LoVo (cell line): ENCODE data around the gene ZNF778.
"Not testable (repeated sequence)": the region's sequence is repeated elsewhere in the genome, so short reads cannot be mapped to it uniquely, and the experiment has no call there.

ENCODE experiments used
- DNase-seq: peaks from one replicate; pipeline ENCODE4 v3.0.0-alpha.2; 2016; ENCODE audit warnings: low spot score

The ZNF778 gene

GRCh38 chr16:89257757-89258465 lies 40.4 kb downstream of the ZNF778 start:
- no peak for DNase-seq

- DNase-seq, result not testable (repeated sequence)
These were observed 42.4 kb downstream of the ZNF778 start for GRCh38 chr16:89259901-89260300.

GRCh38 chr16:89261691-89262563 lies 44.4 kb downstream of the ZNF778 start:
- no peak for DNase-seq

- no peak for DNase-seq
These were observed 47.5 kb downstream of the ZNF778 start for GRCh38 chr16:89264800-89265550.

DNA sequence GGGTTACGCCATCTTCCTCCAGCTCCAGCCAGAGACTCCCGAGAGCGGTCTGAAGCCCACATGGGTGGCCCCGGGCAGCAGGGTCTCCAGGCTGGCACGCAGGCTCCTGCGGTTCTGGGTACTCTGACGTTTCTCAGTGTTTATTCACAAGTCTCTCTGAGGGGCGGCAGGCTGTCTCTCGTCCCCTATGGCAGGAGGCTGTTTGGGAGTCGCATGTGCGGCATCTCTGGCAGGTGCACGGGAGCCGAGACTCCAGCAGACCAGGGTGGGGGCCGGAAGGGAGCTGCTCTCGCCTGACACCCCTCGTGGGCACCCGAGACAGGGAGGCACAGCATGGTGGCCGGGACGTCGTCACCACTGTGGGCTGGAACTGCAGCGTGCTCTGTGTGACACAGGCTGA lies 48.1 kb downstream of the ZNF778 start:
- DNase-seq, result no peak

- DNase-seq, result no peak
These were observed 49.1 kb downstream of the ZNF778 start for GRCh38 chr16:89266521-89267134.

- not testable (repeated sequence) for DNase-seq
These were observed 50.2 kb downstream of the ZNF778 start for GRCh38 chr16:89267746-89268145.

- DNase-seq, result no peak
These were observed 51.1 kb downstream of the ZNF778 start for GRCh38 chr16:89268585-89268984.

- no peak for DNase-seq
These were observed 51.7 kb downstream of the ZNF778 start for GRCh38 chr16:89268987-89269735.

- no peak for DNase-seq
These were observed 52.5 kb downstream of the ZNF778 start for GRCh38 chr16:89269805-89270665.

- DNase-seq, result no peak
These were observed 53.3 kb downstream of the ZNF778 start for GRCh38 chr16:89270666-89271345.

DNA sequence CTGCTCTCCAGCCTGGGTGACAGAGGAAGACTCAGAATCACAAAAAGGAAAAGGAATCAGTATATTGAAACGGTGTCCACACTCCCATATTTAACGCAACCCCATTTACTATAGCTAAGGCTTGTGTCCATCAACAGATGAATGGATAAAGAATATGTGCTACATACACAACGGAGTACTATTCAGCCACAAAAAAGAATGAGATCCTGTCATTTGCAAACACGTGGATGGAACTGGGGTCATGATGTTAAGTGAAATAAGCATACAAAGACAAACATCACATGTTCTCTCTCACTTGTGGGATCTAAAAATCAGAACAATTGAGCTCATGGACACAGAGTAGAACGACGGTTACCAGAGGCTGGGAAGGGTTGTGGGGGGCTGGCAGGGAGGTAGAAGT lies 55.1 kb downstream of the ZNF778 start:
- no peak for DNase-seq

DNA sequence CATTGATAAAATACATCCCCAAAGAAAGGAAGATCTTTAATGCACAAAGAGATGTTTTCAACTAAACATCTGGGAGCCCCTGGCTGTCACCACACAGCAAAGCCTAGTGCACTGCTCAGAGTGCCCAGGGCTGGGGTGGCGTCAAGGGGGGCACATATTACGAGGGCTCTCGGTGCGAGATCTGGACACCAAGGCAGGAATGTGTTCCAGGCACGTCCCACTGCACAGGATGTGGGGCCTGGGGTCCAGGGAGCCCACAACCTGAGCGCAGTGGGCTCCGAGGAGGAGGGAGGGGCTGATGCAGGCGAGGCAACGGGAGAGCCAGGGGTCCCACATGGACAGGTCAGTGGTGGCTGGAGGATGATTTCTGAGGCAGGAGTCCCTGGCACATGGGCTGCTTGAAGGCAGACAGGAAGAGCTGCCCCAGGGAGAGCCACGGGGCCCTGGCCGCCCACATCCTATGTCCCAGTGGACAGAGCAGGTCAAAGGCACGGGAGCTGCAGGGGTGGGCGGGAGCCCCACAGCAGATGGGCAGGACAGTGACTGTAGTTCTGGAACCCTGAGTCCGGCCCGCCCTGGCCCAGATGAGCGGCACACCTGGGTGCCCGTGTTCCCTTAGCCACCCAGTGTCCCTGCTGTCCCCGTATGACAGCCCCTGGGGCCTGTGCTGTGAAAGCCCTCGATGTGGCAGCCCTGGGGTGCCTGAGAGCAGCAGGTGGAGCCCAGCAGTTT lies 56.4 kb downstream of the ZNF778 start:
- DNase-seq, result no peak

GRCh38 chr16:89274561-89275283 lies 57.2 kb downstream of the ZNF778 start:
- DNase-seq, result no peak

- DNase-seq, result no peak
These were observed 57.7 kb downstream of the ZNF778 start for GRCh38 chr16:89275284-89275584.

- no peak for DNase-seq
These were observed 58.6 kb downstream of the ZNF778 start for GRCh38 chr16:89275837-89276720.

DNA sequence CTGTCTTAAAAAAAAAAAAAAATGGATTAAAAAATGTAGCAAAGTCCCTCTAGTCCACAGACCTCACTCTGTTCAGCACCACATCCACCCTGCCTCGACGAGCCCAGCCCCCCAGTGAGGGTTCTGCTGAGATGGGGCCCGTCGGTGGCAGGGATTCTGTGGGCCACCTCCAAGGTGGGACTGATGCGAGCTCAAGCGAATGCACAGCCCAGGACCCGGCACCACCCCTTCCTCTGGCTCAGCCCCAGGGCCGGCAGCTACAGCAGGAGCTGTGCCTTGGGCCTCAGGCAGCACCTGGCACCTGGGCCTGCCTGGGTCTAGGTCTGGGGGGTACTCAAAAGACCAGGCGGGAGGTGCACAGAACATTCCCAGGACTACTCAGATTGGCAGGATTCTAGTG lies 59.5 kb downstream of the ZNF778 start:
- no peak for DNase-seq
